GM12878 (cell line): ENCODE data around the gene SLC35F3. TPM values are rescaled to one million over a fixed set of nuclear protein-coding genes. Genes with fewer than 3 reads are reported as not detected.

Experiments used
- ATAC-seq: fragments of 200-7000 bp; cut with Tn5 transposase; 3 replicates; pipeline ENCODE4 v1.9.1; 2020; ENCODE audit warnings: mild to moderate bottlenecking, moderate library complexity
- BruUV-seq: library from RNA; stranded (reverse); fragments of 400-500 nt; replicated peaks from 2 replicates; lab custom pipeline; 2021; lab: Mats Ljungman, UMichigan
- CTCF ChIA-PET: fragments of 300-600 bp; sonication (Branson Sonifier 250); formaldehyde crosslinking; extraction: SDS; loops from one replicate; lab custom pipeline; 2021; ENCODE audit warnings: inconsistent platforms; lab: Yijun Ruan, JAX
- POLR2A ChIA-PET: fragments of 350-600 bp; formaldehyde crosslinking; extraction: SDS; loops from one replicate; lab custom pipeline; 2021; ENCODE audit warnings: inconsistent platforms; lab: Charles Lee
- RAD21 ChIA-PET: fragments of 300-600 bp; sonication (Branson Sonifier 250); formaldehyde crosslinking; loops from one replicate; lab custom pipeline; 2023; ENCODE audit warnings: antibody characterized with exemption; ENCODE audit not compliant: unreplicated experiment; lab: Charles Lee
- SMC1A ChIA-PET: fragments of 300-600 bp; sonication (Branson Sonifier 250); formaldehyde crosslinking; loops from one replicate; lab custom pipeline; 2023; ENCODE audit not compliant: unreplicated experiment, uncharacterized antibody; lab: Charles Lee
- DNase-seq: peaks from one replicate; pipeline ENCODE4 v3.0.0-alpha.2; 2011; ENCODE audit warnings: low read depth, low spot score
- FAIRE-seq: peaks from 3 replicates; lab custom pipeline; 2011; peaks lifted over from hg19 to GRCh38; lab: Jason Lieb, UNC
- H2AFZ ChIP-seq: 2 replicates; pipeline ENCODE4 v1.6.0; 2011; ENCODE audit warnings: low read depth, low read length, control low read depth; ENCODE audit not compliant: control insufficient read depth
- H3K27ac ChIP-seq: 2 replicates; pipeline ENCODE4 v1.5.1; 2011; ENCODE audit warnings: control low read depth; ENCODE audit not compliant: control insufficient read depth, insufficient read depth
- H3K27me3 ChIP-seq, 2 experiments: replicated peaks in 1 of 2; 2 replicates each; pipeline versions ENCODE4 v1.6.0 to v1.6.1; 2011; ENCODE audit warnings: low read length in 1 of 2; ENCODE audit not compliant: control insufficient read depth in 2 of 2, insufficient read depth in 2 of 2
- H3K36me3 ChIP-seq, 2 experiments: 2 replicates each; pipeline ENCODE4 v1.5.1; 2011; ENCODE audit warnings: low read length in 1 of 2; ENCODE audit not compliant: control insufficient read depth in 2 of 2, insufficient read depth in 2 of 2
- H3K4me1 ChIP-seq: 2 replicates; pipeline ENCODE4 v1.6.1; 2011; ENCODE audit warnings: mild to moderate bottlenecking, low read length, moderate library complexity, mixed read lengths; ENCODE audit not compliant: control insufficient read depth, insufficient read depth
- H3K4me2 ChIP-seq: 2 replicates; pipeline ENCODE4 v1.6.0; 2011; ENCODE audit warnings: control low read depth; ENCODE audit not compliant: control insufficient read depth, insufficient read depth
- H3K4me3 ChIP-seq: fragments of 200-600 bp; sonication (generic); 2 replicates; pipeline ENCODE4 v1.5.1; 2016
- H3K79me2 ChIP-seq: 2 replicates; pipeline ENCODE4 v1.6.0; 2011; ENCODE audit warnings: low read length; ENCODE audit not compliant: control insufficient read depth, insufficient read depth
- H3K9ac ChIP-seq: 2 replicates; pipeline ENCODE4 v1.8.0; 2011; ENCODE audit warnings: low read length, control low read depth, mixed read lengths; ENCODE audit not compliant: control insufficient read depth, insufficient read depth
- H3K9me3 ChIP-seq: replicated peaks from 3 replicates; pipeline ENCODE4 v1.5.1; 2011; ENCODE audit warnings: mild to moderate bottlenecking, low read length; ENCODE audit not compliant: control insufficient read depth, insufficient read depth
- H4K20me1 ChIP-seq: 2 replicates; pipeline ENCODE4 v1.6.0; 2011; ENCODE audit not compliant: control insufficient read depth, insufficient read depth
- CBFB ChIP-seq: IDR thresholded peaks from 2 replicates; pipeline ENCODE4 v1.6.1; 2016; ENCODE audit warnings: antibody characterized with exemption, low read depth
- HDAC6 ChIP-seq: fragments of 200-600 bp; sonication (generic); IDR thresholded peaks from one replicate; pipeline ENCODE4 v1.8.0; 2017; ENCODE audit warnings: antibody characterized with exemption; ENCODE audit not compliant: unreplicated experiment
- IKZF1 ChIP-seq: fragments of 450-650 bp; conservative IDR thresholded peaks from 2 replicates; pipeline ENCODE4 v1.6.1; 2017; ENCODE audit warnings: antibody characterized with exemption, mild to moderate bottlenecking
- JUND ChIP-seq: IDR thresholded peaks from 2 replicates; pipeline ENCODE4 v1.6.1; 2012; ENCODE audit warnings: low read depth, mild to moderate bottlenecking, low read length, improper control_type of control experiment, moderate library complexity
- KDM1A ChIP-seq: fragments of 200-600 bp; sonication (generic); IDR thresholded peaks from 2 replicates; pipeline ENCODE4 v1.6.1; 2016; ENCODE audit warnings: borderline replicate concordance
- MYB ChIP-seq: fragments of 150-350 bp; IDR thresholded peaks from 2 replicates; pipeline ENCODE4 v1.6.1; 2014; ENCODE audit warnings: mild to moderate bottlenecking, low read depth, low read length, borderline replicate concordance
- NRF1 ChIP-seq: conservative IDR thresholded peaks from 2 replicates; pipeline ENCODE4 v1.6.1; 2011; ENCODE audit warnings: mild to moderate bottlenecking, low read depth, low read length, improper control_type of control experiment
- POLR2AphosphoS2 ChIP-seq: IDR thresholded peaks from 2 replicates; pipeline ENCODE4 v1.6.1; 2011; ENCODE audit warnings: low read depth, mild to moderate bottlenecking, low read length, improper control_type of control experiment, moderate library complexity
- TAF1 ChIP-seq: IDR thresholded peaks from 2 replicates; pipeline ENCODE4 v1.6.1; 2011; ENCODE audit warnings: mild to moderate bottlenecking, low read depth, low read length, borderline replicate concordance
- ZBED1 ChIP-seq: IDR thresholded peaks from 2 replicates; pipeline ENCODE4 v1.6.1; 2016; ENCODE audit warnings: borderline replicate concordance
- WGBS: methylation state at CpG from one replicate; pipeline ENCODE4 v1.1.6; 2016; ENCODE audit warnings: low lambda C conversion rate; ENCODE audit not compliant: insufficient replicate concordance, insufficient coverage; ENCODE audit errors: missing lambda C conversion rate; 5-methylcytosine and 5-hydroxymethylcytosine counted together
- in situ Hi-C: fragments of 300-500 bp; cut with MboI; formaldehyde crosslinking; loops from 9 replicates; pipeline ENCODE4 v1.14.3; 2018; ENCODE audit warnings: mixed read lengths
- intact Hi-C: fragments of 100-400 bp; cut with micrococcal nuclease; formaldehyde crosslinking; loops from one replicate; pipeline ENCODE4 v1.14.2; 2022; ENCODE audit not compliant: unreplicated experiment
- polyA plus RNA-seq, 11 experiments: library from polyadenylated mRNA; depleted of rRNA in 4 of 11; unstranded in 6 of 11; stranded (reverse) in 5 of 11; fragments of >200 nt; fragmentation: Nextera tagmentation in 4 of 11; fragmentation: Illumina TruSeq in 1 of 11; extraction: Ambion mirVana in 4 of 11; extraction: Trizol in 1 of 11; gene quantifications; 1 replicate in 1 of 11; 2 replicates in 10 of 11; pipeline versions ENCODE4 v1.2.1 to v1.2.3, GENCODE V29; 2011 to 2016; ENCODE audit warnings: inconsistent platforms in 2 of 11, missing spikeins in 2 of 11, low read depth in 1 of 11
- total RNA-seq, 4 experiments: library from RNA; depleted of rRNA in 3 of 4; stranded (reverse); fragments of >200 nt in 3 of 4; fragmentation: Illumina TruSeq in 1 of 4; extraction: Trizol in 1 of 4; gene quantifications; 2 replicates each; pipeline versions ENCODE4 v1.2.1 to v1.2.3, GENCODE V29; 2013 to 2021
- TF ChIP-seq, protein P1 (sequence below): fragments of 450-650 bp; IDR thresholded peaks from 2 replicates; pipeline ENCODE4 v1.6.1; 2016; ENCODE audit warnings: mild to moderate bottlenecking
- TF ChIP-seq, protein P2 (sequence below): IDR thresholded peaks from 2 replicates; pipeline ENCODE4 v1.6.1; 2011; ENCODE audit warnings: mild to moderate bottlenecking, low read depth, low read length, moderate library complexity; ENCODE audit not compliant: insufficient replicate concordance
- TF ChIP-seq, protein P3 (sequence below): fragments of 450-650 bp; IDR thresholded peaks from 2 replicates; pipeline ENCODE4 v1.6.1; 2018; ENCODE audit warnings: borderline replicate concordance, mild to moderate bottlenecking; ENCODE audit not compliant: partially characterized antibody

Gene SLC35F3
- total and polyA plus RNA-seq, 10 of the 15 experiments (the other 5 are each of a cell fraction or from before 2014, with no cell fraction given), result 1.0 to 8.6 (median 5.7) TPM

DNA sequence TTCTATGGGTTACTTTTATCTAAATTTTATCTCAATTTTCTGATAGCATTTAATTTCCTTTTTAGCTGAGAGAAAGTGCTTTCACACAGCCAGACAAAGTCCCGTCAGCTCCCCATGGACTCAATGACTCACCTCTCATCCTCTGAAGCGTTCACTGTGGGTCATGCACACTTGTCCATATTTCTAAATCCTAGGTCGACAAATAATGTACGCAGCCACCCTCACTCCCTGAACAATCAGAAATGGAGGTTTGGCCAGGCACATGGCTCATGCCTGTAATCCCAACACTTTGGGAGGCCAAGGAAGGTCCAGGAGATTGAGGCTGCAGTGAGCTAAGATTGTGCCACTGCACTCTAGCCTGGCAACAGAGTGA lies 426.4 kb downstream of the SLC35F3 start (continued):
- TF ChIP-seq, protein P1, sequence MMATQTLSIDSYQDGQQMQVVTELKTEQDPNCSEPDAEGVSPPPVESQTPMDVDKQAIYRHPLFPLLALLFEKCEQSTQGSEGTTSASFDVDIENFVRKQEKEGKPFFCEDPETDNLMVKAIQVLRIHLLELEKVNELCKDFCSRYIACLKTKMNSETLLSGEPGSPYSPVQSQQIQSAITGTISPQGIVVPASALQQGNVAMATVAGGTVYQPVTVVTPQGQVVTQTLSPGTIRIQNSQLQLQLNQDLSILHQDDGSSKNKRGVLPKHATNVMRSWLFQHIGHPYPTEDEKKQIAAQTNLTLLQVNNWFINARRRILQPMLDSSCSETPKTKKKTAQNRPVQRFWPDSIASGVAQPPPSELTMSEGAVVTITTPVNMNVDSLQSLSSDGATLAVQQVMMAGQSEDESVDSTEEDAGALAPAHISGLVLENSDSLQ, result no peak
- TF ChIP-seq, protein P2, sequence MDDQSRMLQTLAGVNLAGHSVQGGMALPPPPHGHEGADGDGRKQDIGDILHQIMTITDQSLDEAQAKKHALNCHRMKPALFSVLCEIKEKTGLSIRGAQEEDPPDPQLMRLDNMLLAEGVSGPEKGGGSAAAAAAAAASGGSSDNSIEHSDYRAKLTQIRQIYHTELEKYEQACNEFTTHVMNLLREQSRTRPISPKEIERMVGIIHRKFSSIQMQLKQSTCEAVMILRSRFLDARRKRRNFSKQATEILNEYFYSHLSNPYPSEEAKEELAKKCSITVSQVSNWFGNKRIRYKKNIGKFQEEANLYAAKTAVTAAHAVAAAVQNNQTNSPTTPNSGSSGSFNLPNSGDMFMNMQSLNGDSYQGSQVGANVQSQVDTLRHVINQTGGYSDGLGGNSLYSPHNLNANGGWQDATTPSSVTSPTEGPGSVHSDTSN, result no peak
- no peak for TF ChIP-seq NRF1
- no peak for TF ChIP-seq HDAC6
- TF ChIP-seq, all 136 proteins: peak for 0

DNA sequence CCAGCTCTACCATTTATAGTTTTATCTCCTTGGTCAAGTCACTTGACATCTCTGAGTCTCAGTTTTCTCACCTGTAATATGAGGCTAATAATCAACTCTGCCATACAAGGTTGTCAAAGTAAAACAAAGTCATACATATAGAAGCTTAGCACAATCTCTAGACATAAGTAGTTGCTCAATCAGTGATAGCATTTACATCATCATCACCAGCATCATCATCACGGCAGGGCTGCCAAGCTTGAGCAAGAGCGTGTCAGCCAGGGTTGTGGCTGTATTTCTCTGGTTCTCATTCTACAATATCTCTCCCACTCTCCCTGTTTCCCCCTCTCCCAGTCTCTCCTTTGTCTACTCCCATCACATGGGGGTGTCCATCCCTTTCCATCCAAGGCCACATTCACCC lies 427.0 kb downstream of the SLC35F3 start:
- RAD21 ChIA-PET, result no interaction called here
- no peaks in the 10 kb centered on the region for H3K79me2 ChIP-seq
- no TSS peak for BruUV-seq
- no peak for DNase-seq
- H3K9ac ChIP-seq, result no peak overlapping the region
- CTCF ChIA-PET, result interaction anchor here (0.6 to 3.3 kb wide), 3 partner anchors 22 to 208 kb away, joined by 6 to 9 read pairs (median 6); no protein-coding TSS in a partner anchor
- H3K4me1 ChIP-seq, result no peaks in the 10 kb centered on the region
- SMC1A ChIA-PET, result interaction anchor here (1.3 to 1.7 kb wide), 2 partner anchors 22 to 118 kb away, joined by 3 read pairs; no protein-coding TSS in a partner anchor
- no peak for ATAC-seq
- TF ChIP-seq POLR2AphosphoS2, result no peak
- TF ChIP-seq JUND, result no peak
- TF ChIP-seq MYB, result no peak
- no peak for TF ChIP-seq ZBED1
- TF ChIP-seq TAF1, result no peak
- TF ChIP-seq IKZF1, result no peak
- no peak for TF ChIP-seq KDM1A
- no peak for TF ChIP-seq CBFB
- TF ChIP-seq, protein P3, sequence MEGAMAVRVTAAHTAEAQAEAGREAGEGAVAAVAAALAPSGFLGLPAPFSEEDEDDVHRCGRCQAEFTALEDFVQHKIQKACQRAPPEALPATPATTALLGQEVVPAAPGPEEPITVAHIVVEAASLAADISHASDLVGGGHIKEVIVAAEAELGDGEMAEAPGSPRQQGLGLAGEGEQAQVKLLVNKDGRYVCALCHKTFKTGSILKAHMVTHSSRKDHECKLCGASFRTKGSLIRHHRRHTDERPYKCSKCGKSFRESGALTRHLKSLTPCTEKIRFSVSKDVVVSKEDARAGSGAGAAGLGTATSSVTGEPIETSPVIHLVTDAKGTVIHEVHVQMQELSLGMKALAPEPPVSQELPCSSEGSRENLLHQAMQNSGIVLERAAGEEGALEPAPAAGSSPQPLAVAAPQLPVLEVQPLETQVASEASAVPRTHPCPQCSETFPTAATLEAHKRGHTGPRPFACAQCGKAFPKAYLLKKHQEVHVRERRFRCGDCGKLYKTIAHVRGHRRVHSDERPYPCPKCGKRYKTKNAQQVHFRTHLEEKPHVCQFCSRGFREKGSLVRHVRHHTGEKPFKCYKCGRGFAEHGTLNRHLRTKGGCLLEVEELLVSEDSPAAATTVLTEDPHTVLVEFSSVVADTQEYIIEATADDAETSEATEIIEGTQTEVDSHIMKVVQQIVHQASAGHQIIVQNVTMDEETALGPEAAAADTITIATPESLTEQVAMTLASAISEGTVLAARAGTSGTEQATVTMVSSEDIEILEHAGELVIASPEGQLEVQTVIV, result no peak
- H3K4me3 ChIP-seq, result no peak overlapping the region
- H4K20me1 ChIP-seq, result no peaks in the 10 kb centered on the region
- intact Hi-C loops (no loop called here), in situ Hi-C loops (no loop called here)
- H3K27me3 ChIP-seq, result no peaks in the 10 kb centered on the region
- H3K4me2 ChIP-seq, result no peak overlapping the region
- peaks cover 2% of the 10 kb centered on the region; the same call in 2 of the 3 replicates for H3K9me3 ChIP-seq
- H3K27ac ChIP-seq, result no peak overlapping the region
- 80% methylated on average over 2 of the region's 2 CpGs for WGBS
- no peaks in the 10 kb centered on the region for H3K36me3 ChIP-seq
- POLR2A ChIA-PET, result no interaction called here
- no peak for FAIRE-seq
- no peak overlapping the region for H2AFZ ChIP-seq
